Brain microvascular endothelial cell (primary cell): ENCODE results near the gene BFSP1.

Experiments used
- DNase-seq: peaks from one replicate; pipeline ENCODE4 v3.0.0-alpha.2; 2020
- H3K27ac ChIP-seq: fragments of 250-450 bp; sonication (Bioruptor Pico); 2 replicates; pipeline ENCODE4 v1.5.1; 2020; ENCODE audit warnings: mild to moderate bottlenecking, moderate library complexity
- H3K27me3 ChIP-seq: fragments of 250-450 bp; sonication (Bioruptor Pico); replicated peaks from 2 replicates; pipeline ENCODE4 v1.5.1; 2020; ENCODE audit warnings: mild to moderate bottlenecking
- H3K36me3 ChIP-seq: fragments of 250-450 bp; sonication (Bioruptor Pico); replicated peaks from 2 replicates; pipeline ENCODE4 v1.5.1; 2020; ENCODE audit warnings: mild to moderate bottlenecking
- H3K4me3 ChIP-seq: 2 replicates; pipeline ENCODE4 v1.5.1; 2011; ENCODE audit warnings: low read depth, mild to moderate bottlenecking, control low read depth, low read length, moderate library complexity
- in situ Hi-C: cut with HindIII; loops from 2 replicates; pipeline ENCODE4 v1.10.0; 2017; ENCODE audit warnings: low sequenced_read_pairs, low pct_ligation_motif_present
- TF ChIP-seq, protein P1 (sequence below): IDR thresholded peaks from 2 replicates; pipeline ENCODE4 v1.5.1; 2011; ENCODE audit warnings: low read depth, mild to moderate bottlenecking, moderate library complexity, low read length, control low read depth, inconsistent platforms; ENCODE audit errors: missing control alignments

The BFSP1 gene

DNA sequence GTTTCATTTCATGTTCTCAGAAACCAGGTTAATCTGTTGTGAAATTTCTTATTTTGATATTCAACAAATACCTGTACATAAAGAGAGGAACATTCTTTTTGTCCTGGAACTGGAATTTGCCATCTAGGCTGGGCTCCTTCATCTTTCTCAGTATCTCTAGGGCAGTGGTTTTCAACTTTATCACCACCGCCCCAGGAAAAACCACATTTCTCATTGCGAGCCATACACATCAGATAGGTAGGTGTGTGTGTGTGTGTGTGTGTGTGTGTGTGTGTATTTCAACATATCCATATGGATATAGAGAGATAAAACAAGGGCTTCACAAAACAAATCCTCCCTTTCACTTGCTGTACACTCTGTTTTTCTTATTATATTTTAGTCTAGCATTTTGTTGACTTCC lies 24.1 kb downstream of the BFSP1 start:
- DNase-seq: no peak
- Histone ChIP-seq H3K27ac (no peak overlapping the region), H3K4me3 (no peak overlapping the region), H3K27me3 (no peaks in the 10 kb centered on the region), H3K36me3 (no peaks in the 10 kb centered on the region)
- in situ Hi-C loops: no loop called here
- TF ChIP-seq, protein P1, sequence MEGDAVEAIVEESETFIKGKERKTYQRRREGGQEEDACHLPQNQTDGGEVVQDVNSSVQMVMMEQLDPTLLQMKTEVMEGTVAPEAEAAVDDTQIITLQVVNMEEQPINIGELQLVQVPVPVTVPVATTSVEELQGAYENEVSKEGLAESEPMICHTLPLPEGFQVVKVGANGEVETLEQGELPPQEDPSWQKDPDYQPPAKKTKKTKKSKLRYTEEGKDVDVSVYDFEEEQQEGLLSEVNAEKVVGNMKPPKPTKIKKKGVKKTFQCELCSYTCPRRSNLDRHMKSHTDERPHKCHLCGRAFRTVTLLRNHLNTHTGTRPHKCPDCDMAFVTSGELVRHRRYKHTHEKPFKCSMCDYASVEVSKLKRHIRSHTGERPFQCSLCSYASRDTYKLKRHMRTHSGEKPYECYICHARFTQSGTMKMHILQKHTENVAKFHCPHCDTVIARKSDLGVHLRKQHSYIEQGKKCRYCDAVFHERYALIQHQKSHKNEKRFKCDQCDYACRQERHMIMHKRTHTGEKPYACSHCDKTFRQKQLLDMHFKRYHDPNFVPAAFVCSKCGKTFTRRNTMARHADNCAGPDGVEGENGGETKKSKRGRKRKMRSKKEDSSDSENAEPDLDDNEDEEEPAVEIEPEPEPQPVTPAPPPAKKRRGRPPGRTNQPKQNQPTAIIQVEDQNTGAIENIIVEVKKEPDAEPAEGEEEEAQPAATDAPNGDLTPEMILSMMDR: no peak

DNA sequence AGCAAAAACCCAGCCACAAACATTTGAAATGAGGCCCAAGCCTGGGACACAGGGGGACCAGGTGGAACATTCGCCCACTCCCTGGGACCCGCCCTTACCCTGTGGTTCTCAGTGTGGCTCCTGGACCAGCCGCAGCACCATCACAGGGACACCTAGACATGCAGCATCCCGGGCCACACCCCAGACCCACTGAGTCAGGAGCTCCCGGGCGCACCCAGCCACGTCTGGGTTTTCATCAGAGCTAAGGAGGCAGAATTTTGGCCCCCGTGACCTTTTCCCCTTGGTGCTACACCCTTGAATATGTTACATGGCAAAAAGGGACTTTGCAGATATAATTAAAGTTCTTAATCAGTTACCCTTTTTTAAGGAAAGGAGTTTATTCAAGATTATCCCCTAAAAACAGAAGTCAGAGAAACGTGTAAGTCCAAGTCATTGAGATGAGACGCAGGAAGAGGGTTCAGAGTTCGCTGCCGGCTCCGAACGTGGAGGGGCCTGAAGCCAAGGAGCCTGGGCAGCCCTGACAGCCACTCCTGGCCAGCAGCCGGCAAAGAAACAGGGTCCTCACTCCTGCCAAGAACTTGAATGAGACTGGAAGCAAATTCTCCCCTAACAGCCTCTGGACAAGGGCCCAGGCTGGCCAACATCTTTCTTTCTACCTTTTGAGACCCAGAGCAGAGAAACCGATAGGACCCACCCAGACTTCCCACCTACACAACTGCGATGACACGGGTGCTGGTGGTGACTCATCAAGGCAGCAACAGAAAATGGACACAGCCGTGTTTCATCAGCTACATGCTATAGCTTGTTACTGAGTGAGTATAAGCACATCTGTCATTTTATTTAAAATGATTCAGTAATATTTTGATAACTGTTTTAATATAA lies 25.3 kb downstream of the BFSP1 start:
- Histone ChIP-seq H3K27ac (no peak overlapping the region), H3K36me3 (no peaks in the 10 kb centered on the region), H3K27me3 (no peaks in the 10 kb centered on the region), H3K4me3 (no peak overlapping the region)
- DNase-seq: peak; percentile 62
- in situ Hi-C loops: no loop called here
- TF ChIP-seq, protein P1: no peak

DNA sequence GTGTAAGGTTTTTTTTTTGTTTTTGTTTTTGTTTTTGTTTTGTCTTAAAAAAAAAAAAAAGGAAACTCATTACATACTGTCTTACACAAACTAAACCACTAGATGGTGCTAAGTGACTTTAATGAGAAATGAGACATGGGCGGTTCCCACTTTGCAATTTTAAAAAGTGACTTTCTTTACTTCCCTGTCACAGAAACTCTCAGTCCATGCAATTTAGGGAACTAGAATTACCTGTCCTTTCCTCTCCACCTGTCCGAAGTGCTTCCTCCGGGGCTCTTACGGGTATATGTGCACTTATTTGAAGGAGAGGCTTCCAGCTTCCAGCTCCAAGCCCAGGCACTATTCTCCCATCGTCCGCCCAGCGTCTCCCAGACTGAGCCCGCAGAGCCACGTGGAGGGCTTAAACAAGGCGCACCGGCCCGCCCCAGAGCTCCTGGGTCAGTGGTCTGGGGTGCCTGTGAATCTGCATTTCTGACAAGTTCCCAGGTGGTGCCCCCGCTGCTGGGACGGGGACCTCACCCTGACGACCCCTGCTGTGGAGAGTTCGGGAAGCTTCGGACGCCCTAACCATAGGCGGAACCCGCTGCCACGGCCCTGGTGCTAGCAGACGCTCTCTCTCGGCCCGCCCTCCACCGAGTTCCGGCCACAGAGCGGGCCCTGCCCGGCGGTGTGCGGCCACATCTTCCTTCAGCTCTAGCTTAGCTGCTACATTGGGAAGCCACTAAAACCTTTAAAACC lies 26.1 kb downstream of the BFSP1 start:
- Histone ChIP-seq H3K27ac (no peak overlapping the region), H3K4me3 (peak overlapping the region; percentile 56), H3K27me3 (no peaks in the 10 kb centered on the region), H3K36me3 (no peaks in the 10 kb centered on the region)
- in situ Hi-C loops: no loop called here
- DNase-seq: peak; percentile 39
- TF ChIP-seq, protein P1: peak; percentile 49

DNA sequence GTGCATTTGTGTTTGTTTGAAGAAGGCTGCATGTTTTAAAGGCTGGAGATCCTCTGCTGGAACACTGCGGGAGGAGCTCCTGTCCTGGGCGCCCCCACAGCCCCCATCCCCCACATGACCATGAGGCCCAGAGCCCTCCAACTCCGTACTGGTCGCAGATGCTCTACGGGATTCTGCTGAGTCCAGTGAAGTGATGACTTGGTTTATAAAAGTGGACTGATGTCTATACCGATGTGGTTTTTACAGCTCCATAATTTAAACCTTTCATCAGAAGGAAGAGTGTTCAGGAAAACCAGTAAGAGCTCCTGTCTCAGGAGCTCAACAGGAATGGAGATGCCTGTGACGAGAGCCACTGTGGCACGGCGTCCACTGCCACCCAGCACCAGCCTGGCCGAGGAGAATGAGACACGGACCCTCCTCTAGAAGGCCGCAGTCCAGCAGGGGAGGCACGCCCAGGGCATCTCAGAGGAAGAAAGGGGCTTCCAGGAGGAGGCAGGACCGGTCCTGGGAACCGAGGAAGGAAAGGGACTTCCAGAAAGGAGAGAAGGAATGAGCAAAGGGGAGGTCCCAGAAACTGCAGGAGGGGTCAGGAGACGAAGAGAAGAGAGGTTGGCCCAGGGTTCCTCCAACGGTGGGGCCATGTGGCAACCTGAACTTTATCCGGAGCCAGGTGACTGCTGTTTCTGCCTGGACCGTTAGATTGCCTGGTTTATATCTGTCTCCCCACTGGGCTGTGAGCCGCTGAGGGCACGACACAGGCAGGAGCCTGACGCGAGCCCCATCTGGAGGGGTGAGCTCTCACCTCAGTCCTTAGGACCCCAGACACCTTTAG lies 26.9 kb downstream of the BFSP1 start:
- Histone ChIP-seq H3K27ac (no peak overlapping the region), H3K4me3 (peak overlapping the region; percentile 15), H3K27me3 (no peaks in the 10 kb centered on the region), H3K36me3 (no peaks in the 10 kb centered on the region)
- in situ Hi-C loops: no loop called here
- TF ChIP-seq, protein P1: no peak
- no peak for DNase-seq

DNA sequence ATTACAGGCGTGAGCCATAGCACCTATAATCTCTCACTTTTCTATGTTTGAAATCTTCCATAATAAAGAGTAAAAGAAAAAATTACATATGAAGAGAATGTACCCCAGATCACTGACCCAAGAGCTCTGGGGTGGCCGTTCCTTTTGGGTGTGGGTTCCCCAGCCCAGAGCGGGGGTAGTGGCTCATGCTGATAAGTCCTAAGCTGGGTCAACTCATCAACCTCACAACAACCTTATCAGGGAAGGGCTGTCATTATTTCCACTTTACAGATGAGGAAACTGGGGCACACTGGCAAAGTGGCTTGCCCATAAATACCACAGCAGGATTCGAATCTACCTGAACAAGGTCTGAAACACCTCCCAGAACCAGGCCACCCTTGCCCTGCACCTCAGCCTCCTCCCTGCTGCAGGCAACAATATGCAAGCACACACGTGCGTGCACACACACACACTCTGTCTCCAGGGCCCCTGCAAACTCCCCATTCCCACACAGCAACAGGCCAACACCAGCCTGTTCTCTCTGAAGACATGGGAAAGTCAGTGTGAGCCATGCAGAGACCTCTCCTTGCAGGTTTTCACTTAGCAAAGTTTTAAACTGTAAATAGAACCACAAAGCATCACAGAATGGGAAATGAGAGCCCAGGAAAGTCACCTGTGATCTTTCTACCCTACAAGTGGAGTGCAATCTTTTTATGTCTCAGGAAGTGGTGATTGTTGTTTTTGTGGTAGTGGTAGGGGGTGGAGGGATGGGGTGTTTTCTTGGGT lies 27.7 kb downstream of the BFSP1 start:
- in situ Hi-C loops: no loop called here
- no peak for DNase-seq
- no peaks in the 10 kb centered on the region for H3K36me3 ChIP-seq
- H3K4me3 ChIP-seq: no peak overlapping the region
- no peak overlapping the region for H3K27ac ChIP-seq
- no peaks in the 10 kb centered on the region for H3K27me3 ChIP-seq
- TF ChIP-seq, protein P1: no peak
